HG03457 (cell line): Measurements from ENCODE around the gene RPL23.

Experiments used
- ATAC-seq: cut with Tn5 transposase; IDR thresholded peaks from one replicate; pipeline ENCODE4 v1.9.1; 2021; ENCODE audit warnings: moderate number of reproducible peaks; ENCODE audit not compliant: unreplicated experiment

RPL23 gene

GRCh38 chr17:38885044-38885727 is 31.7 kb upstream of the RPL23 start:
- ATAC-seq, result no peak

- no peak for ATAC-seq
Measured at GRCh38 chr17:38883592-38884526, 30.3 kb upstream of the RPL23 start.

- ATAC-seq, result no peak
Measured at GRCh38 chr17:38882870-38883269, 29.3 kb upstream of the RPL23 start.

GRCh38 chr17:38881600-38882191 is 28.2 kb upstream of the RPL23 start:
- no peak for ATAC-seq

GRCh38 chr17:38879878-38880665 is 26.6 kb upstream of the RPL23 start:
- no peak for ATAC-seq

GRCh38 chr17:38877130-38877851 is 23.8 kb upstream of the RPL23 start:
- no peak for ATAC-seq

- no peak for ATAC-seq
Measured at GRCh38 chr17:38875477-38876075, 22.1 kb upstream of the RPL23 start.

GRCh38 chr17:38874505-38875400 is 21.2 kb upstream of the RPL23 start:
- ATAC-seq, result no peak

GRCh38 chr17:38873640-38874380 is 20.3 kb upstream of the RPL23 start:
- no peak for ATAC-seq

GRCh38 chr17:38872671-38873385 is 19.3 kb upstream of the RPL23 start:
- no peak for ATAC-seq

- no peak for ATAC-seq
Measured at GRCh38 chr17:38872027-38872511, 18.5 kb upstream of the RPL23 start.

- ATAC-seq, result no peak
Measured at GRCh38 chr17:38871247-38872015, 17.9 kb upstream of the RPL23 start.

- no peak for ATAC-seq
Measured at GRCh38 chr17:38870259-38871165, 17.0 kb upstream of the RPL23 start.

- peak; percentile 23 for ATAC-seq
Measured at GRCh38 chr17:38869526-38870258, 16.2 kb upstream of the RPL23 start, which contains the start of gene LASP1. Gene LASP1 (plus strand): TSS chr17:38870058. CDS start chr17:38870190, 132 bp downstream.
